NB4 (cell line): ENCODE data around the gene ONECUT3.

Experiments used
- DNase-seq: peaks from one replicate; pipeline ENCODE4 v3.0.0; 2010; ENCODE audit warnings: low read depth
- H3K4me3 ChIP-seq: one replicate; pipeline ENCODE4 v1.5.1; 2011; ENCODE audit warnings: mild to moderate bottlenecking, low read depth, low read length, moderate library complexity
- MYC ChIP-seq: IDR thresholded peaks from 2 replicates; pipeline ENCODE4 v1.6.1; 2011; ENCODE audit warnings: low read depth, low read length
- POLR2A ChIP-seq: IDR thresholded peaks from 2 replicates; pipeline ENCODE4 v1.6.1; 2011; ENCODE audit warnings: mild to moderate bottlenecking; ENCODE audit not compliant: insufficient read length; ENCODE audit errors: extremely low read depth
- TF ChIP-seq, protein P1 (sequence below): IDR thresholded peaks from one replicate; pipeline ENCODE4 v1.5.1; 2012; ENCODE audit warnings: low read depth, low read length
- TF ChIP-seq, protein P2 (sequence below): IDR thresholded peaks from 2 replicates; pipeline ENCODE4 v1.6.1; 2011; ENCODE audit warnings: low read depth, low read length

ONECUT3 gene

DNA sequence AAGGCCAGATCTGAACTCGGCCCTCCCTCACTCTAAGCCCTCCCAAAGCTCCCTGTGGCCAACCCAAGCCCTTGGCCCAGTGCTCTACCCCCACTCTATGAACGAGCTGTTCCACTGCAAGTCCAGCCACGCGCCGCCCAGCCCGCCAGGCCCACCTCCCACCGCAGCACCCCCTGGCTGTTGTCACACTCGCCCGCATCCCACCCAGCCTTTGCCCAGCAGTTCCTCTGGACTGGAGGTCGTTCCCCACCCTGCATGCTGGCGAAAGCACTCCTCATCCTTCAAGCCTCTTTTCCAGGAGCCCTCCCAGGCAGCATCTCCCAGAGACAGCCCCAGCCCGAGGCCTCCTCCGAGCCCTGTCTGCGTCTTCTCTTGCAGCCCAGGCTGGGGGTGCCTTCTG lies 33.1 kb upstream of the ONECUT3 start:
- TF ChIP-seq, protein P1, sequence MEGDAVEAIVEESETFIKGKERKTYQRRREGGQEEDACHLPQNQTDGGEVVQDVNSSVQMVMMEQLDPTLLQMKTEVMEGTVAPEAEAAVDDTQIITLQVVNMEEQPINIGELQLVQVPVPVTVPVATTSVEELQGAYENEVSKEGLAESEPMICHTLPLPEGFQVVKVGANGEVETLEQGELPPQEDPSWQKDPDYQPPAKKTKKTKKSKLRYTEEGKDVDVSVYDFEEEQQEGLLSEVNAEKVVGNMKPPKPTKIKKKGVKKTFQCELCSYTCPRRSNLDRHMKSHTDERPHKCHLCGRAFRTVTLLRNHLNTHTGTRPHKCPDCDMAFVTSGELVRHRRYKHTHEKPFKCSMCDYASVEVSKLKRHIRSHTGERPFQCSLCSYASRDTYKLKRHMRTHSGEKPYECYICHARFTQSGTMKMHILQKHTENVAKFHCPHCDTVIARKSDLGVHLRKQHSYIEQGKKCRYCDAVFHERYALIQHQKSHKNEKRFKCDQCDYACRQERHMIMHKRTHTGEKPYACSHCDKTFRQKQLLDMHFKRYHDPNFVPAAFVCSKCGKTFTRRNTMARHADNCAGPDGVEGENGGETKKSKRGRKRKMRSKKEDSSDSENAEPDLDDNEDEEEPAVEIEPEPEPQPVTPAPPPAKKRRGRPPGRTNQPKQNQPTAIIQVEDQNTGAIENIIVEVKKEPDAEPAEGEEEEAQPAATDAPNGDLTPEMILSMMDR, result no peak
- no peak for TF ChIP-seq POLR2A
- TF ChIP-seq, protein P2, sequence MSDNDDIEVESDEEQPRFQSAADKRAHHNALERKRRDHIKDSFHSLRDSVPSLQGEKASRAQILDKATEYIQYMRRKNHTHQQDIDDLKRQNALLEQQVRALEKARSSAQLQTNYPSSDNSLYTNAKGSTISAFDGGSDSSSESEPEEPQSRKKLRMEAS, result no peak
- no peak for TF ChIP-seq MYC
- DNase-seq, result no peak
- no peak overlapping the region for H3K4me3 ChIP-seq

DNA sequence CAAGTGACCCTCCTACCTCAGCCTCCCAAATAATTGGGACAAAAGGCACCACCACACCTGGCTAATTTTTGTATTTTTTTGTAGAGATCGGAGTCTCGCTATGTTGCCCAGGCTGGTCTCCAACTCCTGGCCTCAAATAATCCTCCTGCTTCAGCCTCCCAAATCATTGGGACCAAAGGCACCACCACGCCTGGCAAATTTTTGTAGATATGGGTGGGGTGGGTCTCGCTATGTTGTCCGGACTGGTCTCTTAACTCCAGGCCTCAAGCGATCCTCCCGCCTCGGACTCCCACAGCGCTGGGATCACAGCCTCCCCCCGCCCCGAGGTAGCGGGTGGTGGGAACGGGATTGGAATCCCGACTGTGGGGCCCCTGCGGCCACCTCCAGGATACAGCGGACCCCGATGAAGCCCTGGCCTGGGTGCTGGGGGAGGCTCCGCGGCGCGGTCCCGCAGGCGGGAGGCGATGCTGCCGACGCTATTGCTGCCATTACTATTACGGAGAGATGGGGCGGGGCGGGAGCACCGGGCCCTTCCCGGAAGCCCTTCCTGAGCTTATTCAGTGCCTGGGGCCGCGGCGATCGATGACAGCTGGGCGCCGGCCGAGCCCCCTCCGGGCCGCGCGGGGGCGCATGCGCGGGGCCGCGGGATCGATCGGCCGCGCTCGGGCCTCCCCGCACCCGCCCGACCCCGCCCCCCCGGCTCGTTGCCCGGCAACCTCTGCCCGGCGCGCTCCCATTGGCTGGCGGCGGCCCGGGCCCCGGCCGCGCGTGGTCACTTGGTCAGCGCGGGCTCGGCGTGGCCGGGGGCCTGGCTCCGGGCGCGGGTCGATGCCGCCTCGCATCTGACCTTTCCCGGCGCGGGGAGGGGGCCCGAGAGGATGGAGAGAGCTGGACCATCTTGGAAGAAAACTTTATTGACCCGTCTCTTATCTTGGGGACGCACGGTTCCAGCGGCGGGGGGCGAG lies 27.9 kb upstream of the ONECUT3 start:
- TF ChIP-seq, protein P2, result no peak
- TF ChIP-seq, protein P1, result no peak
- DNase-seq, result no peak
- no peak overlapping the region for H3K4me3 ChIP-seq

DNA sequence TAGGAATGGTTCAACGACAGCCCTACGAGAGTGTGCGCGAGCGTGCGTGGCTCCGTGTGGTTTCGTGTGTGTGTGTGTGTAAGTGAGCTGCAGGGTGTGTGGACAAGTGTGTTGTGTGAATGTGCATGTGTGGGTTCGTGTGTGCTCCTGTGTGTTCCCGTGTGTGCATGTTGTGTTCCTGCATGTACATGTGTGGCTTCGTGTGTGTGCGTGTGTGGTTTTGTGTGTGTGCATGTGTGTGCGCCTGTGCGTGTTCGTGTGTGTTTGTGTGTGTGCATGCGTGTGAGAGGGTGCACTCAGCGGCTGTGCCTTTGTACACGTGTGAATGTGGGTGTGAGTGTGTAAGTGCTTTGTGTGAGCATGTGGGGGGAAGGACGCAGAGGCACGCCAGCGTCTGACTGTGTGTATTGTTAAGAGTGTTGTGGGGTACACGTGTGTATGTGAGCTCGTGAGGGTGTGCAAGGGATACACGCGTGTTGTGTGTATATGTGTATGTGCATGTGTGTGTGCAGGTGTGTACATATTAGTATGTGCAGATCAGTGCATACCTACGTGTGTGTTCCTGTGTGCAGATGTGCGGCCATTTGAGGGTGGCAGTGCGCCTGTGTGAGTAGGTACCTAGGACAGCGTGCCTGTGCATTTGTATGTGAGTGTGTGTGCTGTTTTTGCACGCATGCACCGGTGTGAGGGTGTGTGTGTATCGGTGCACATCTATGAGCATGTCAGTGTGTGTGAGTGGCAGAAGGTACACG lies 24.3 kb upstream of the ONECUT3 start:
- TF ChIP-seq, protein P2, result no peak
- TF ChIP-seq MYC (no peak), POLR2A (no peak)
- TF ChIP-seq, protein P1, result no peak
- H3K4me3 ChIP-seq, result no peak overlapping the region
- DNase-seq, result no peak

DNA sequence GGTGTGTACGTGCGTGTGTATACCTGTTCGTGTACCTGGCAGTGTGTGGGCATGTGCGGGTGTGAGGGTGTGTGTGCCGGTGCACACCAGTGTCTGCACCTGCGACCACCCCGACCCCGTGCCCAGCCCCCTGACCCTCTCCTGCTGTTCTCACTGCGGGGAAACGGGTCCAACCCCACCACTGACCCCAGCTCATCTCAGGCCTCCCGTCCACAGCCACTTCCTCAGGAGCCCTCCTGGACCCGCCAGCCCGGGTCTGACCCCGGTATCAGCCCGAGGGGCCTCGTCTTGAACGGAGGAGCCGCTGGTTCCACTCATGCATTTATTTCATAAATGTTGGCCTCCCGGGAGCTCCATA lies 23.8 kb upstream of the ONECUT3 start:
- H3K4me3 ChIP-seq, result no peak overlapping the region
- DNase-seq, result no peak
- TF ChIP-seq, protein P2, result no peak

DNA sequence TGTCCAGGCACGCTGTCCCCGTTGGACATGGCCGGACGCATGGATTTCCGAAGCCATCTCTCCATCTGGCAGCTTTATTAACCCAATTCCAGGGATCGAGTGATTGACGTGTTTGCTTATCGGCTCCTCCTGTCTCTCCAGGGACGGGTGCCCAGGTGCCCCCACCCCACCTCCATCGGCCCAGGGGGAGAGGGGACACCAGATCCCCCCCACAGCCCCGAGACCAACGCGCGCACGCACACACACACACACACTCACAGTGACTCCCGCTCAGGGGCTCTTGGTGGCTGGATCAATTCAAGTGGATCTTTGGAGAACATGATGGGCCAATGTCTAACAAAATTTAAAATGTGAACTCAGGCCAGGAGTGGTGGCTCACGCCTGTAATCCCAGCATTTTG lies 23.1 kb upstream of the ONECUT3 start:
- no peak overlapping the region for H3K4me3 ChIP-seq
- TF ChIP-seq MYC (no peak), POLR2A (no peak)
- TF ChIP-seq, protein P2, result no peak
- TF ChIP-seq, protein P1, result no peak
- DNase-seq, result no peak
